Epithelial cell of prostate (primary cell): ENCODE results near the gene MRPL40.

Experiments
- DNase-seq: peaks from one replicate; pipeline ENCODE4 v3.0.0-alpha.2; 2011; ENCODE audit warnings: low read depth, low spot score
- H3K27ac ChIP-seq: fragments of 450-650 bp; 2 replicates; pipeline ENCODE4 v1.5.1; 2017; ENCODE audit warnings: mild to moderate bottlenecking

MRPL40 gene

GRCh38 chr22:19456541-19456940 is 24.2 kb downstream of the MRPL40 start:
- DNase-seq: no peak
- no peak overlapping the region for H3K27ac ChIP-seq

GRCh38 chr22:19457828-19458428 is 25.6 kb downstream of the MRPL40 start:
- DNase-seq: no peak
- H3K27ac ChIP-seq: no peak overlapping the region

- no peak for DNase-seq
- H3K27ac ChIP-seq: no peak overlapping the region
Observed at GRCh38 chr22:19460036-19460435, 27.7 kb downstream of the MRPL40 start.

GRCh38 chr22:19461506-19461905 is 29.2 kb downstream of the MRPL40 start:
- no peak for DNase-seq
- no peak overlapping the region for H3K27ac ChIP-seq

GRCh38 chr22:19463008-19463407 is 30.7 kb downstream of the MRPL40 start:
- no peak overlapping the region for H3K27ac ChIP-seq

GRCh38 chr22:19463491-19464469 is 31.4 kb downstream of the MRPL40 start:
- no peak for DNase-seq

More at GRCh38 chr22:19463008-19463407, 30.7 kb downstream of the MRPL40 start:
- DNase-seq: no peak

GRCh38 chr22:19464546-19464945 is 32.2 kb downstream of the MRPL40 start:
- H3K27ac ChIP-seq: no peak overlapping the region
- DNase-seq: no peak

More at GRCh38 chr22:19463491-19464469, 31.4 kb downstream of the MRPL40 start:
- no peak overlapping the region for H3K27ac ChIP-seq

- no peak for DNase-seq
- H3K27ac ChIP-seq: no peak overlapping the region
Observed at GRCh38 chr22:19464975-19465374, 32.6 kb downstream of the MRPL40 start.

GRCh38 chr22:19466126-19466716 is 33.9 kb downstream of the MRPL40 start:
- no peak for DNase-seq
- no peak overlapping the region for H3K27ac ChIP-seq

- DNase-seq: no peak
- H3K27ac ChIP-seq: no peak overlapping the region
Observed at GRCh38 chr22:19466848-19467752, 34.8 kb downstream of the MRPL40 start.

- H3K27ac ChIP-seq: no peak overlapping the region
- DNase-seq: no peak
Observed at GRCh38 chr22:19467912-19468311, 35.6 kb downstream of the MRPL40 start.

- no peak overlapping the region for H3K27ac ChIP-seq
- DNase-seq: no peak
Observed at GRCh38 chr22:19469421-19469820, 37.1 kb downstream of the MRPL40 start.

GRCh38 chr22:19470010-19470409 is 37.7 kb downstream of the MRPL40 start:
- H3K27ac ChIP-seq: no peak overlapping the region
- no peak for DNase-seq

- no peak for DNase-seq
- no peak overlapping the region for H3K27ac ChIP-seq
Observed at GRCh38 chr22:19471572-19471971, 39.2 kb downstream of the MRPL40 start.

GRCh38 chr22:19472233-19472632 is 39.9 kb downstream of the MRPL40 start:
- no peak overlapping the region for H3K27ac ChIP-seq
- no peak for DNase-seq

- DNase-seq: no peak
- no peak overlapping the region for H3K27ac ChIP-seq
Observed at GRCh38 chr22:19473578-19473977, 41.2 kb downstream of the MRPL40 start.

- H3K27ac ChIP-seq: peak overlapping the region; percentile 49
- no peak for DNase-seq
Observed at GRCh38 chr22:19476023-19476422, 43.7 kb downstream of the MRPL40 start.

GRCh38 chr22:19477321-19478044 is 45.1 kb downstream of the MRPL40 start:
- DNase-seq: no peak
- peak overlapping the region; percentile 92 for H3K27ac ChIP-seq
